Stimulated activated CD8-positive, alpha-beta memory T cell treated with anti-CD3 and anti-CD28 coated beads, Interleukin-12 subunit alpha, Interleukin-12 subunit beta, amount 100 ng/mL, for 24 hours (primary cell): Measurements from ENCODE around the gene LEKR1.
"Not testable (repeated sequence)": the region's sequence is repeated elsewhere in the genome, so short reads cannot be mapped to it uniquely, and the experiment has no call there.

Experiments used
- DNase-seq: peaks from one replicate; pipeline ENCODE4 v3.0.0-alpha.2; 2020; ENCODE audit errors: extremely low read depth

The LEKR1 gene

GRCh38 chr3:156806698-156807097, 19.5 kb upstream of the LEKR1 start:
- DNase-seq = no peak

GRCh38 chr3:156808025-156808424, 18.1 kb upstream of the LEKR1 start:
- no peak for DNase-seq

GRCh38 chr3:156811089-156811862, 14.9 kb upstream of the LEKR1 start:
- DNase-seq = no peak

- DNase-seq = no peak
These were observed 13.4 kb upstream of the LEKR1 start for GRCh38 chr3:156812521-156813335.

- no peak for DNase-seq
These were observed 11.9 kb upstream of the LEKR1 start for GRCh38 chr3:156814295-156814694.

- DNase-seq = no peak
These were observed 9.9 kb upstream of the LEKR1 start for GRCh38 chr3:156816091-156816793.

GRCh38 chr3:156816794-156817645, 9.1 kb upstream of the LEKR1 start:
- DNase-seq = peak; percentile 74

- no peak for DNase-seq
These were observed 8.4 kb upstream of the LEKR1 start for GRCh38 chr3:156817646-156818272.

DNA sequence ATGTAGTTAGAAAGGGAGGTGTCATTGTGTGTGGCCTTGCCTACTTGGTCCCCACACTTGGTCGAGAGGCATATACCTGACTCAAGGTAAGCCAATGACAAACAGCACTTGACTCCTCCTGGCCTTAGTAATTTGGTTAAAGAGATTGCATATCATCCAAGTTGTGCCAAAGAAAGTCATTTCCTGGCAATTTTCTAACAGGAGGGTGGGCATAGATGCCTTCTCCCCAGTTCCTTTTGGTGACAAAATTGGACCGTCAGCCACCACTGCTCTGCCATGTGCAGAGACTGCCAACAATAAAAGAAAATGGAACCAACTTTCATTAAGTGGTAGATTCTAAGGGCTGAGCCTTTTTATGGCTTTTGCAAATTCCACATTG, 7.9 kb upstream of the LEKR1 start:
- DNase-seq = no peak

DNA sequence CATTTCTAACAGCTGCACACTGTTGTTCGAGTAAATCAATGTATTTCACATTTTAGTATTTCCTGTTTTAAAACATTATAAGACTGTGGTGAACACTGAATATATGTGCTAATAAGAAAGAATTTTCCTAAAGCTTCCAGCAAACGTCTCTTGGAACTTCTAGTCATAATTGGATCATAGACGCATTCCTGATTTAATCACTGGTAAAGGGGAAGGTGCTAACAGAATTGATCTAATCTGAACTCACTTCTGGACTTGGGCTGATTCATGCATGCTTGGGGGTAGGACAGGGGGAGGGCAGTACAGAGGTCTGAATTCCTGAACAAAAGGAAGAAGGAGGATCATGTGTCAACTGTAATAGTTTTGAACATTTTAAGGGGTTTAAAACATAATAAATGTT, 7.3 kb upstream of the LEKR1 start:
- no peak for DNase-seq

DNA sequence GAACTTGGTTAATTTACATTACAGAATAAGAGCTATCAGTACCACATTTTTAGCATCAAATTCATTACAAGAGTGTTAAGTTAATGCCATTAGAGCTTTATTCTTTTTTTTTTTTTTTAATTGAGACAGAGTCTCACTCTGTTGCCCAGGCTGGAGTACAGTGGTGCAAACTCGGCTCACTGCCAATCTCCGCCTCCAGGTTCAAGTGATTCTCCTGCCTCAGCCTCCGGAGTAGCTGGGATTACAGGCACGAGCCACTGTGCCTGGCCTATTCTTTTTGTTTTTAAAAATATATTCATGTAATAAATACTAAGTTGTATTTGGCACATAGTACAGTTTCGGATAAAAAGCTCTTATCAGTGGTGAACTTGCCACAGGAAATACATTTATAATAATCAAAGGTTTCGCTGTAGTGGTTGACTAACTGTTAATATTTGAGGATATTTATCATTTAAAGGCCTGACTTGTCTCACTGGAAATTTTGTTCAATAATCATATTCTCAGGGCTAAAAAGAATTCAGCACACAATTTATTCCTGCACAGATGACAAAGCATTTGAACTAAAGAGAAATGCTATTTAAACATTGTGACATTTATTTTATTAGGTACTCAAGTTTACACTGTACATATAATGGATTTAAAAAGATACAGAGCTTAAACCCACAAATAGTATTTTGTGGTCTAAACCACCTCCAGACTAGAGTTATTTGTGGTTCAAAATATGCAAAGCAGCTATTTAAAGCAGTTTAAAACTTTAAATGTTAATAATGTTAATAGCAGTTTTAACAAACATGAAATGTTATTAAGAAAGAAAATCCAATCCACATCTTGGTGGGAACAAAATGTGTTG, 6.1 kb upstream of the LEKR1 start:
- no peak for DNase-seq

DNA sequence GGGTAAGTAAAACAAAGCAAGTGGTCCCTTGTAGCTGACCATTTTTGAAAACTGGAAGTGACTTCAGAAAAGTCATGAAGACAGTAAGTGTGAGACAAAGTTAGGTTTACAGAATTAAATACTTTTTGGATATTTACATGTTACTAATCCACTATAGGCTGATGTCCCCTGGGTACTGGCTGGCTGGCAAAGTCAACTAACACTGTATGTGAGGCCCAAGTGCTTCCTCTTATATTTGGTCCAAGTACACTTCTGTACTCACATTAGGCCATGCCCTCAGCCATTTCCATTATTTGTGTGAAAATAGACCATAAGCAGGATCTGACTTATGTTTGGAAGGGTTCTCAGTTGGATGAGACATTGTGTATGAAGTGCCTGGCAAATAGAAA, 5.5 kb upstream of the LEKR1 start:
- no peak for DNase-seq

DNA sequence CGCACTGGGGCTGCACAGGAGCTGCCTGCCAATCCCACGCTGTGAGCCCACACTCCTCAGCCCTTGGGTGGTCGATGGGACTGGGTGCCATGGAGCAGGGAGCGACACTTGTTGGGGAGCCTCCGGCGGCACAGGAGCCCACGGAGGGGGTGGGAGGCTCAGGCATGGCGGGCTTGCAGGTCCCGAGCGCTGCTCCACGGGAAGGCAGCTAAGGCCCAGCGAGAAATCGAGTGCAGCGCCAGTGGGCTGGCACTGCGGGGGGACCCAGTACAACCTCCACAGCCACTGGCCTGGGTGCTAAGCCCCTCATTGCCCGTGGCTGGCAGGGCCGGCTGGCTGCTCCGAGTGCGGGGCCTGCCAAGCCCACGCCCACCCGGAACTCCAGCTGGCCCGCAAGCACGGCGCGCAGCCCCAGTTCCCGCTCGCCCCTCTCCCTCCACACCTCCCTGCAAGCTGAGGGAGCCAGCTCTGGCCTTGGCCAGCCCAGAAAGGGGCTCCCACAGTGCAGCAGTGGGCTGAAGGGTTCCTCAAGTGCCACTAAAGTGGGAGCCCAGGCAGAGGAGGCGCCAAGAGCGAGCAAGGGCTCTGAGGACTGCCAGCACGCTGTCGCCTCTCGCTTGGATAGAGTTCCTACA, 3.4 kb upstream of the LEKR1 start:
- DNase-seq = not testable (repeated sequence)

DNA sequence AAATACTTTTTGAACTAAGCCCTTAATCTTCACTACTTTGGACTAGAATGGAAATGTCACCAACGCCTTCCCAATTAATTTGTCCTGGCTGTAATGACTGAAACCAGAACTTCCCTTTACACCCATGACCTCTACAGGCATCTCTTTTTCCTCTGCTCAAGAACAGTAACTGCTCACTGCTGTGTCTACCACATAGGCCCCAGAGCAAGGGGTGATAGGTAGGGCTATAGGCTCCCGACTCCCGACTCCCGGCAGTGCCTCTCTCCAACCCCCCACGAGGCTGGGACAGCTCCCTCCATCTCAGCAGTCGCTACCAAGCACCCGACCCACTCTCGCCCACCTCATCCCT, 384 bp upstream of the LEKR1 start:
- no peak for DNase-seq

- no peak for DNase-seq
These were observed 1.0 kb downstream of the LEKR1 start for GRCh38 chr3:156826896-156827882.

GRCh38 chr3:156831006-156831405, 4.9 kb downstream of the LEKR1 start:
- no peak for DNase-seq

GRCh38 chr3:156834435-156834834, 8.3 kb downstream of the LEKR1 start:
- DNase-seq = no peak

GRCh38 chr3:156834962-156835535, 8.9 kb downstream of the LEKR1 start:
- DNase-seq = no peak
